Memory B cell (primary cell): ENCODE results near the gene RAB37.

Source experiments
- ATAC-seq: fragments of 150-1000 bp; cut with Tn5 transposase; 2 replicates; pipeline ENCODE4 v1.10.0; 2021; ENCODE audit warnings: low read depth, mild to moderate bottlenecking, moderate library complexity
- DNase-seq, 2 donors: peaks; one replicate each; pipeline ENCODE4 v3.0.0; 2022; ENCODE audit warnings: low spot score in 2 of 2
- H3K27ac Mint-ChIP-seq: one replicate; pipeline ENCODE4 v1.8.0; 2022; ENCODE audit warnings: mild to moderate bottlenecking, moderate library complexity, mixed read lengths
- H3K27me3 Mint-ChIP-seq: one replicate; pipeline ENCODE4 v1.8.0; 2022; ENCODE audit warnings: mixed read lengths
- H3K36me3 Mint-ChIP-seq: one replicate; pipeline ENCODE4 v1.8.0; 2022; ENCODE audit warnings: mild to moderate bottlenecking, mixed read lengths
- H3K4me1 Mint-ChIP-seq: one replicate; pipeline ENCODE4 v1.8.0; 2022; ENCODE audit warnings: mixed read lengths
- H3K4me3 Mint-ChIP-seq: one replicate; pipeline ENCODE4 v1.8.0; 2022; ENCODE audit warnings: mild to moderate bottlenecking, moderate library complexity, mixed read lengths
- H3K9me3 Mint-ChIP-seq: one replicate; pipeline ENCODE4 v1.8.0; 2022; ENCODE audit warnings: mixed read lengths

RAB37 gene

DNA sequence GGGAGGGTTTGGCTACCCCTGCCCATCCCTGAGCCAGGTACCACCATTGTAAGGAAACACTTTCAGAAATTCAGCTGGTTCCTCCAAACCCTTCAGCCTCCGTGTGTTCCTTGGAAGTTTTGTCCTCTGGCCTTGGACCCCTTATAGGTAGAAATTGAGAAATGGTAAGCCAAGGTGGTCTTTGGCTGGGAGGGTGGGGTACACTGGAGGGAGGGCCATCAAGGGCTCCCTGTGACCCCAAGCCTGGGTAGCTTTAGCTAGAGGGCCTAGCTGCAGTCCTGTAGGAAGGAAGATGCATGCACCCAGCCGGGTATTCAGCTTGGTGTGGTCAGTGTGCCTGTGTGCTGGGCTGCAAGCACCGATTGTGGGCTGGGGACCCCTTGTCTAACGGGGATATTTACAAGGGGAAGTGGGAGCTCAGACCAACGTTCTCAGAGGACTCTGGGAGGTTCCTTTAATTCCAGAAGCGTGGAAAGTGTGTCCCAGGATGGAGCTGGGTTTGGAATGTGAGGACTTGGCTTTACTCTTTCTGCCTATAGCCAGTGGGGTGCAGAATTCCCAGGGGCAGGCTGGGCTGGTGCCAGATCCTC, 32.3 kb downstream of the RAB37 start:
- H3K36me3 Mint-ChIP-seq = peaks cover 22% of the 10 kb centered on the region
- no peak overlapping the region for H3K27ac Mint-ChIP-seq
- no peaks in the 10 kb centered on the region for H3K9me3 Mint-ChIP-seq
- H3K4me1 Mint-ChIP-seq = peaks cover 13% of the 10 kb centered on the region
- no peaks in the 10 kb centered on the region for H3K27me3 Mint-ChIP-seq
- DNase-seq = no peak
- no peak for ATAC-seq
- no peak overlapping the region for H3K4me3 Mint-ChIP-seq

DNA sequence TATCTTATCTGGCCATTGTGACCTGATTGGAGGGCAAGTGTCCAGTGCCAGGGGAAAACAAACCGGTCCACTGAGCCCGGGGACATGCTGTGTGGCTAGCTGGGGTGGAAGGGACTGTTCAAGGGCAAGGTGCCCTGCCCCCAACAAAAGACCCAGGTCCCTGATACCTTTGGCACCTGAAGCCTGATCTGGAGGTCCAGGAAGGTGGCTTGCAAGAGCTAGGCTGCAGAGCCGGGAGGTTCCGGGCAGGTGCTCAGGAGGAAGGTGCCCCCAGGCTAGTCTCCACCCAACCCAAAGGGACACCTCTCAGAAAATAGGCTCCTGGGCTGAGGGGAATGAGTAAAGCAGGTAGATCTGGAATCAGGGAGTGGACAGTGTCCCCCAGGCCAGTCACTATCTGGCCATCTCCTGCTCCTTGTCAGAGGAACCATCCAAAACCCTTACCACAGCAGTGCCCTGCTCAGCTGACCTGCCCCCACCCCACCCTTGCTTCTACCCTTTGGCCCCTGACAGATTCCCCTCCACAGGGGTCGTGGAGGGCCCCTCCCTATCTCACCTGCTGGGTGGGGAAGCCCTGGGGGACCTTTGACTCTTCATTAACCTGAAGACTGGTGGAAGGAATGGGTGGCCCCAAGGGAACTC, 32.9 kb downstream of the RAB37 start:
- Mint-ChIP-seq H3K27ac (no peak overlapping the region), H3K36me3 (peaks cover 22% of the 10 kb centered on the region), H3K4me1 (peaks cover 13% of the 10 kb centered on the region), H3K27me3 (no peaks in the 10 kb centered on the region), H3K9me3 (no peaks in the 10 kb centered on the region), H3K4me3 (no peak overlapping the region)
- no peak for ATAC-seq
- no peak for DNase-seq

- Mint-ChIP-seq H3K4me1 (peaks cover 14% of the 10 kb centered on the region), H3K27ac (no peak overlapping the region), H3K4me3 (no peak overlapping the region), H3K27me3 (no peaks in the 10 kb centered on the region), H3K36me3 (peaks cover 22% of the 10 kb centered on the region), H3K9me3 (no peaks in the 10 kb centered on the region)
- peak; percentile 61 to 67 for DNase-seq
- ATAC-seq = peak; percentile 98
These were observed 33.7 kb downstream of the RAB37 start for GRCh38 chr17:74770498-74771318.

DNA sequence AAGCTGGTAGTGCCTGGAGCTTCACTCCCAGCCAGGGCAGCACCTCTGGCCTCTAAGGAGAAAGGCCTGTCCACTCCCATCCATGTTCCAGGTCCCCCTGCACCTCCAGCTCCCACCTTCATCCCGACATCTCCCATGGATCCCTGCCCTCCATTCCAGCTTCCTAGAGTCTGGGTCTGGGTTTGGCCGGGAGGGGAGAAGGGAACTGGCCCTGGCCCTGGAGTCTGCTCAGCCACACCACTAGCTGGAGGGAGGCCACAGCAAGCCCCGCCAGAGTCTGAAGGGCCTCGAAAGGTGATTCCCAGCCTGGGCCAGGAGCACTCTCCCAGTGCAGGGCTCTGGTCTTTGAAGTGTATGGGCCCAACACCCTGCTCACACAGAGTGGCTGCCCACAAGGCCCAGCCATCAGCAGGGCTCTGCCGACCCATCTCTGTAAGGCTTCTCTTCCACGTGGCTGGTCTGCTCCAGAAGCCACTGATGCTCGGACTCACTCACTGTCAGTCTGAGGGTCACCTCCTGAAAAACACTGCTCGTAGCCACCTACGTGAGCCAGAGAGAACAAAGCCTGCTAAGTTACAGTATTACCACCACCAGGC, 34.4 kb downstream of the RAB37 start:
- Mint-ChIP-seq H3K27ac (no peak overlapping the region), H3K36me3 (peaks cover 24% of the 10 kb centered on the region), H3K4me1 (peaks cover 18% of the 10 kb centered on the region), H3K9me3 (no peaks in the 10 kb centered on the region), H3K4me3 (no peak overlapping the region), H3K27me3 (no peaks in the 10 kb centered on the region)
- ATAC-seq (no peak), DNase-seq (no peak)

DNA sequence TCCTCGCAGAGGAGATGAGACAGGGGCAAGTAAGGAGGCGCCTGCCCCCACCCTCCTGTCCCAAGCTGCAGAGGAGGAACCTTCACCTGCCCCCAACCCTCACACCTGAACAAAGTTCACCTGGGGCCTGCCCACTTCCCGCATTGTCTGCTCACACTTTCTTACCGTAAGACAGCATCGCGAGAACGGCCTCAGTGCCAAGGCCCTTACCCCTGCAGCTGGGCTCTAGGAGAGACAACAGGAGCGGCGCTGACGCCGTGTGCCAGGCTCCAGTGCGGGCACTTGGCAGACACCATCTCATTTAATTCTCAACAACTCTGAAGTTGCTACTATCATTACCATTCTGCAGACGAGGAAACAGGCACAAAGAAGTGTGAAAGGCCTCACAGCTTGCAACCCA, 35.0 kb downstream of the RAB37 start:
- Mint-ChIP-seq H3K27ac (no peak overlapping the region), H3K27me3 (no peaks in the 10 kb centered on the region), H3K4me1 (peaks cover 21% of the 10 kb centered on the region), H3K4me3 (no peak overlapping the region), H3K9me3 (no peaks in the 10 kb centered on the region), H3K36me3 (peaks cover 22% of the 10 kb centered on the region)
- no peak for DNase-seq
- no peak for ATAC-seq

DNA sequence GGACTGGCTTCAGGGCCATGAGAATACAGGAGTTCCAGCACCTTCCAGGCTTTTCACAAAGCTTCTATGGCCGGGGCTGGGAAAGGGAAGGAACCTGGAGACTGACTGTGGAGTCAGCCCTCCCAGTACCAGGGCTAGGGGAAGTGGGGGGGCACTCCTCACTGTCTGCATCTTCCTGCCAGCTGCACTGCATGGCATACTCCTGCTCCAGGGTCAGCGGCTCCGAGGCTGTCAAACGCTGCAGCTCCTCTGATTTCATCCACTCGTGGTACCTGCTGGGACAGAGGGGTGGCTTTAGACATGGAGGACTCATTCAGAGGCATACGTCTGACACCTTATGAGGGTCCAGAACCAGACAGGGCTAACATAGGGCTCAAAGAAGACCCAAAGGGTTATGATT, 36.4 kb downstream of the RAB37 start:
- ATAC-seq = no peak
- Mint-ChIP-seq H3K27me3 (no peaks in the 10 kb centered on the region), H3K27ac (no peak overlapping the region), H3K9me3 (no peaks in the 10 kb centered on the region), H3K4me1 (peaks cover 24% of the 10 kb centered on the region), H3K36me3 (peaks cover 19% of the 10 kb centered on the region), H3K4me3 (no peak overlapping the region)
- DNase-seq = no peak

GRCh38 chr17:74773871-74774286, 36.8 kb downstream of the RAB37 start:
- Mint-ChIP-seq H3K4me3 (no peak overlapping the region), H3K27ac (no peak overlapping the region), H3K9me3 (no peaks in the 10 kb centered on the region), H3K36me3 (peaks cover 14% of the 10 kb centered on the region), H3K4me1 (peaks cover 25% of the 10 kb centered on the region), H3K27me3 (no peaks in the 10 kb centered on the region)
- DNase-seq (no peak), ATAC-seq (no peak)

DNA sequence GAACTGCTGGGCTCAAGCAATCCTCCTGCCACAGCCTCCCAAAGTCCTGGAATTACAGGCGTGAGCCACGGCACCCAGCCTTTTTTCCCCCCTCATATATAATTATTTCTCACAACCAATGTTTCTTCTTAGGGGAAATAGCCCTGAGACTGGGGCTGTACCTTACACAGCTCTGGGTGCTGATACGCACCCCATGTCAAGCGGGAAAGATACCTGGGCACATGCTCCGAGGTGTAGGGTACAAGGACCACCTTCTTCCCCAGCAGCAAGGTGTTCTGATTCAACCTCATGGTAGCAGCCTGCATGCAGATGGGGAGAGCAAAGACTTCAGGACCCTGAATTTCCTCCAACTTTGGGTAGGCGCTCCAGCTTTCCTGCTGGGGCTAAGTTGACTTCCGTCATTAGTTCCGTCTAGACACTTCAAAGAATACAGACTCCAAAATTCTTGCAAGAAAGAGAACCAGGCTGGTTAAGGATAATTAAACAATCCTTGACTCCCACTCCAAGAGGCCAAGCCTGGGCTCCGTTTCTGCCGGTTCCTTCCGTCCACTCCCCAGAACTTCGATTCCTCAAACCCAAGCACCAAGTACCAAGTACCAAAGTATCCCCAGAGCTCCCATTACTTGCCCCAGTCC, 38.5 kb downstream of the RAB37 start:
- peak overlapping the region; percentile 94 for H3K27ac Mint-ChIP-seq
- ATAC-seq (no peak), DNase-seq (no peak)
- no peaks in the 10 kb centered on the region for H3K27me3 Mint-ChIP-seq
- peaks cover 12% of the 10 kb centered on the region for H3K36me3 Mint-ChIP-seq
- H3K4me3 Mint-ChIP-seq = peak overlapping the region; percentile 94
- H3K9me3 Mint-ChIP-seq = no peaks in the 10 kb centered on the region
- peaks cover 32% of the 10 kb centered on the region for H3K4me1 Mint-ChIP-seq

- Mint-ChIP-seq H3K27ac (peak within 1 kb of the TSS; percentile 94), H3K27me3 (no peaks in the 10 kb centered on the region), H3K36me3 (peaks cover 12% of the 10 kb centered on the region), H3K4me3 (peak within 1 kb of the TSS; percentile 94), H3K4me1 (peaks cover 33% of the 10 kb centered on the region), H3K9me3 (no peaks in the 10 kb centered on the region)
- DNase-seq (peak; percentile 98 to 99), ATAC-seq (peak; percentile 63)
These were observed 39.2 kb downstream of the RAB37 start, which contains the start of gene NAT9 for GRCh38 chr17:74776044-74776962. Gene NAT9, minus strand, starts transcription at chr17:74776345. Its CDS starts 647 bp downstream, at chr17:74775698.

DNA sequence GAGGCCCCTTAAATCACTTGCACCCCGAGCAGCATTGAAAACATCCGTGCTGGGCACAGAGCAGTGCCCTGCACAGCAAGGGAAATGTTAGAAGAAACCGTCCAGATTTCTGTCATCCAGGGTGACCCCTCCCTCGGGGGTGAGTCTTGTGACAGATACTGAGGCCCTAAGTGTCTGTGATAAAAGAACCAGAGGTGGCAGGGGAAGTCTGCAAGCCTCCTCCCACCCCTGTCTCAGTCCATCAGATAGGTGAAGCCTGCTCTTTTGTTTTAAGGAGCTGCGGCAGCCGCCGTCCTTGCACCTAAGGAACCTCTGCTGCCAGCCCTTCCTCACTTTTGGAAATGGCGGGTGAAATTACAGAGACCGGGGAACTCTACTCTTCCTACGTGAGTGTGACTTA, 39.9 kb downstream of the RAB37 start:
- H3K27me3 Mint-ChIP-seq = no peaks in the 10 kb centered on the region
- no peaks in the 10 kb centered on the region for H3K9me3 Mint-ChIP-seq
- no peak for DNase-seq
- peaks cover 36% of the 10 kb centered on the region for H3K4me1 Mint-ChIP-seq
- peaks cover 11% of the 10 kb centered on the region for H3K36me3 Mint-ChIP-seq
- ATAC-seq = no peak
- H3K27ac Mint-ChIP-seq = no peak overlapping the region
- H3K4me3 Mint-ChIP-seq = peak overlapping the region; percentile 94

DNA sequence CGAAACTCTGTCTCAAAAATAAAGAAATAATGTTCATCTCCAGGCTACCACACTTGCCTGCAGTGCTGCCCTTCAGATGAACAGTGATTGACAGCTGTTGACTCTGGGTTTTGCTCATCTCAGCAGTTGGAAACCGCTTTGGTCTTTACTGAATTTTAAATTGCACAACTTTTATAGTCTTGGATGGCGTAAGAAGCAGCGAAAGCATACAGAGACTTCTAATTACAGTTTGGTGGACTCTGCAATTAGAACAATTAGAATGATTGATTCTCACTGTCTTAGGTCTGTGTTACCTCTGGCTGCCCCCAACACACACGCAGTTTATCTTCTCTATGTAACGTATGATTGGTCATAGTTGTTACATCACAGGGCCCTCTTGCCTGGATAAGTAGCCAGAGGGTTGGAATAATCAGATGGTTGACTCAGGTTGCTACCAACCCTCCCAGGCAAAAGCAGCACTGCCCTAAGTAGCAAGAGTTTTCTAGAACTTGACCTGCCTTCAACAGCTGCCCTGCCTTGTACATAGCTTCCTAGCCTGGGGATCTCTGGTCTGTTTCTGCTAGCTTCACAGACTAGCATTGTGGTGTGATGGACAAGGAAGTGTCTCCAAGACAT, 41.0 kb downstream of the RAB37 start:
- peak overlapping the region; percentile 41 for H3K4me3 Mint-ChIP-seq
- H3K27ac Mint-ChIP-seq = no peak overlapping the region
- peaks cover 37% of the 10 kb centered on the region for H3K4me1 Mint-ChIP-seq
- no peaks in the 10 kb centered on the region for H3K27me3 Mint-ChIP-seq
- H3K9me3 Mint-ChIP-seq = no peaks in the 10 kb centered on the region
- ATAC-seq = no peak
- H3K36me3 Mint-ChIP-seq = peaks cover 6% of the 10 kb centered on the region
- DNase-seq = no peak

- ATAC-seq (no peak), DNase-seq (no peak)
- H3K4me1 Mint-ChIP-seq = peaks cover 38% of the 10 kb centered on the region
- H3K9me3 Mint-ChIP-seq = no peaks in the 10 kb centered on the region
- H3K27me3 Mint-ChIP-seq = no peaks in the 10 kb centered on the region
- H3K36me3 Mint-ChIP-seq = peaks cover 4% of the 10 kb centered on the region
- H3K4me3 Mint-ChIP-seq = no peak overlapping the region
- no peak overlapping the region for H3K27ac Mint-ChIP-seq
These were observed 41.9 kb downstream of the RAB37 start for GRCh38 chr17:74778960-74779359.

- no peaks in the 10 kb centered on the region for H3K9me3 Mint-ChIP-seq
- peak overlapping the region; percentile 95 for H3K27ac Mint-ChIP-seq
- H3K36me3 Mint-ChIP-seq = peaks cover 6% of the 10 kb centered on the region
- peak overlapping the region; percentile 73 for H3K4me3 Mint-ChIP-seq
- no peak for DNase-seq
- peaks cover 41% of the 10 kb centered on the region for H3K4me1 Mint-ChIP-seq
- ATAC-seq = no peak
- no peaks in the 10 kb centered on the region for H3K27me3 Mint-ChIP-seq
These were observed 42.4 kb downstream of the RAB37 start for GRCh38 chr17:74779501-74779900.
